Left colon (tissue), 2 donors: ENCODE measurements around the gene SHISA6. TPM values are rescaled to one million over a fixed set of nuclear protein-coding genes. Genes with fewer than 3 reads are reported as not detected.

Experiments
- ATAC-seq: fragments of 200-7000 bp; cut with Tn5 transposase; one replicate; pipeline ENCODE4 v1.9.1; 2020; ENCODE audit warnings: mild to moderate bottlenecking, moderate library complexity
- DNase-seq, 2 donors: peaks; one replicate each; pipeline ENCODE4 v3.0.0-alpha.2; 2020
- intact Hi-C, 2 donors: fragments of 100-400 bp; cut with DNase I in 1 of 2; cut with micrococcal nuclease in 1 of 2; formaldehyde crosslinking; loops; one replicate each; pipeline versions ENCODE4 v1.11.2 to v1.14.0; 2022; cut with DNase I, micrococcal nuclease
- total RNA-seq, 2 donors: library from RNA; stranded (reverse); fragmentation: NEBNext Ultra II Directional; extraction: Animal tissue kit (Norgen Biotek cat#: 25700); gene quantifications; one replicate each; pipeline ENCODE4 v1.2.1, GENCODE V29; 2021
- donor health status: DM: no; HTN: no; CAD: no.
- donor health status: DM: yes; HTN: yes; CAD: no.

Gene SHISA6
- total RNA-seq, 2 donors from 2014 or later = 0.53 to 0.70 TPM

GRCh38 chr17:11252146-11252545, 11.1 kb downstream of the SHISA6 start:
- no peak for DNase-seq
- ATAC-seq = no peak
- intact Hi-C loops = no loop called here

- ATAC-seq = no peak
- intact Hi-C loops = no loop called here
- DNase-seq = no peak
These were observed 15.9 kb downstream of the SHISA6 start for GRCh38 chr17:11256877-11257276.

- intact Hi-C loops = no loop called here
- ATAC-seq = no peak
- DNase-seq = no peak
These were observed 23.3 kb downstream of the SHISA6 start for GRCh38 chr17:11264183-11264871.

GRCh38 chr17:11267999-11268575, 27.1 kb downstream of the SHISA6 start:
- no peak for DNase-seq
- intact Hi-C loops = no loop called here
- no peak for ATAC-seq

GRCh38 chr17:11269210-11269609, 28.2 kb downstream of the SHISA6 start:
- DNase-seq (no peak), ATAC-seq (no peak)
- intact Hi-C loops = no loop called here

- intact Hi-C loops = no loop called here
- DNase-seq (no peak), ATAC-seq (no peak)
These were observed 31.2 kb downstream of the SHISA6 start for GRCh38 chr17:11272191-11272590.

GRCh38 chr17:11273596-11273995, 32.6 kb downstream of the SHISA6 start:
- DNase-seq (no peak), ATAC-seq (no peak)
- intact Hi-C loops = no loop called here

GRCh38 chr17:11274106-11274505, 33.1 kb downstream of the SHISA6 start:
- DNase-seq (no peak), ATAC-seq (no peak)
- intact Hi-C loops = no loop called here

GRCh38 chr17:11276486-11276885, 35.5 kb downstream of the SHISA6 start:
- ATAC-seq = no peak
- DNase-seq = no peak
- intact Hi-C loops = no loop called here

- intact Hi-C loops = no loop called here
- peak; percentile 68 for ATAC-seq
- DNase-seq = peak in 1 of 2 donors; percentile 10
These were observed 37.4 kb downstream of the SHISA6 start for GRCh38 chr17:11278186-11278991.

- no peak for DNase-seq
- ATAC-seq = no peak
- intact Hi-C loops = no loop called here
These were observed 37.9 kb downstream of the SHISA6 start for GRCh38 chr17:11278992-11279270.

GRCh38 chr17:11279776-11280344, 38.8 kb downstream of the SHISA6 start:
- no peak for ATAC-seq
- no peak for DNase-seq
- intact Hi-C loops = no loop called here

GRCh38 chr17:11282586-11282985, 41.6 kb downstream of the SHISA6 start:
- intact Hi-C loops = no loop called here
- ATAC-seq = no peak
- DNase-seq = no peak

GRCh38 chr17:11284811-11285210, 43.8 kb downstream of the SHISA6 start:
- DNase-seq (no peak), ATAC-seq (no peak)
- intact Hi-C loops = no loop called here

GRCh38 chr17:11285946-11286345, 44.9 kb downstream of the SHISA6 start:
- no peak for DNase-seq
- intact Hi-C loops = no loop called here
- ATAC-seq = no peak

- ATAC-seq (no peak), DNase-seq (no peak)
- intact Hi-C loops = no loop called here
These were observed 46.8 kb downstream of the SHISA6 start for GRCh38 chr17:11287791-11288190.

GRCh38 chr17:11290814-11291213, 49.8 kb downstream of the SHISA6 start:
- DNase-seq (no peak), ATAC-seq (no peak)
- intact Hi-C loops = no loop called here

GRCh38 chr17:11292491-11292890, 51.5 kb downstream of the SHISA6 start:
- ATAC-seq = no peak
- DNase-seq = no peak
- intact Hi-C loops = no loop called here

GRCh38 chr17:11293480-11293879, 52.5 kb downstream of the SHISA6 start:
- intact Hi-C loops = no loop called here
- ATAC-seq (no peak), DNase-seq (no peak)

- DNase-seq = no peak
- no peak for ATAC-seq
- intact Hi-C loops = no loop called here
These were observed 53.8 kb downstream of the SHISA6 start for GRCh38 chr17:11294826-11295225.
